ENCODE data around the gene IFNLR1.
A peak's percentile ranks its signal among the peaks of the same experiment; 100 is the strongest.

The IFNLR1 gene

DNA sequence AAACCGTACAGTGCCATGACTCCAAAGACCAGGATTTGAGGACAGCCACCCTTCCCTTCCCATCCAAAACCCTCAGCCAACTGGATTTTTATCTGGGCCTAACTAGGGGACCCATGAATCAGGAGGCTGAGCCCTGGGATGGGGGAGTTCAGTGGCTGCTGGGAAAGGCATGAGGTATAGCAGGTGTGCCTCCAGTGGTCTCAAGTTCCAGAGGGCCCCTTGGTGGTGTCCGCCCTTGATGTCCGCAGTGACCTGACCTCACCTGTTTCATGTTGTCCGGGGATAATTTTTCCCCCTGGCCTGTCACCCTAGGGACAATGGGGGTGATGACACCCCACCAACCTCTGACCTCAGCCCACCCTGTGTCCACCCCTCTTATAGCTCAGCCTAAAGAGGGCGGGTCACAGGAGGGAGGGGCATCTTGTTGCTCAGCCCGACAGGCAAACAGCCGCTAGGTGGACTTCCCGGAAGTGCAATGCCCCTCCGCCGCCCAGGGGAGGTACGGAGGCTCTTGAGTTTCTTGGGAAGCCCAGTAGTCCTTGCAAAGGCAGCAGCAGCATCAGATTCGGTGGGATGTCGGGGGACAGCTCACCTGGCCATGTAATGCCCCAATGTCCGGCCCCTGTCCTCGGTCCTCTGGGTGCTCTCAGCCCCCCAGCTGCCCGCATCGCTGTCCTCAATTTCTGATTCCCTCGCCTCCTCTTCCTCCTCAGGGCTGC is 30.4 kb downstream of the IFNLR1 start:
- H3K27ac ChIP-seq (ENCODE audit: low read length): no peak overlapping the region
- no peaks in the 10 kb centered on the region for H3K27me3 ChIP-seq (ENCODE audit: low read depth, low read length)
- no peaks in the 10 kb centered on the region for H3K4me1 ChIP-seq (ENCODE audit: control insufficient read depth in 1 of 2, insufficient read depth in 2 of 2, low read length in 2 of 2)
- H3K9me3 ChIP-seq (ENCODE audit: control insufficient read depth in 1 of 2, low read length in 2 of 2): no peaks in the 10 kb centered on the region
- H3K36me3 ChIP-seq (ENCODE audit: control insufficient read depth in 1 of 2, insufficient read depth in 2 of 2, low read length in 2 of 2): no peaks in the 10 kb centered on the region
- no peak overlapping the region for H3K4me3 ChIP-seq (ENCODE audit: low read depth in 1 of 2, low read length in 2 of 2)

DNA sequence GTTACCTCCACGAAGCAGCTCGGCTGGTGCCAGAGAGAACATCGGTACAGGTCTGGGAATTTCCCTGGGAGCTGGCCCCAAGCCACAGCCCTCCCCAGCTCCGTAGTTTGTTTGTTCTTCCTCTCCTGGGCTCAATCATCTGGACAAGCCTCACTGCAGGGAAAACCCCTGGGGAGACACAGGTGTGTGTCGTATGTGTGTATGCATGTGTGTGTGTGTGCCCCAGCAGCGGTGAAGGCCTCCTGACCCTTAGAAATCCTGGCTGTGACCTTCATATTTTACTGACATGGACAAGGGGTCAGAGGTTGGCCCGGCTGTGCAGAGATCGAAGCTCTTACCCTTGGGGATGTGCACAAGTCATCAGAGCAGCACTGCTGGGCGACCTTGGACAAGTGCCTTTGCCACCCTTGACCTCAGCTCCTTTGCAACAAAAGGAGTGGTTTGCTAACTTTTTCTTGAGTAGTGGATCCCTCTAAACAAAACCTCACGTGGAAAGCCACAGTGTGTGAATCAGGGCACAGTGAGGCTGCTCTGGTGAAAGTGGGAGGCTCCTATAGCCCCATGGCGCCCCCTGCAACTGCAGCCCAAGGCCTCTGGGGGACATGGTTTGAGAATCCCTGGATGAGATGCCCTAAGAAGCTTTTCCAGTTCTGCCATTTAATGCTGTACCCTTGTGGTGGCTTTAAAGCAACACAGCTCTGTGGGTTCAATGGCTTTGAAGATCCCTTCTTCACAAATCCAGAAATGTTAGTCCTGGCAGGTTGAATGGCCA is 31.9 kb downstream of the IFNLR1 start:
- Histone ChIP-seq H3K36me3 (ENCODE audit: control insufficient read depth in 1 of 2, insufficient read depth in 2 of 2, low read length in 2 of 2) (no peaks in the 10 kb centered on the region), H3K27me3 (ENCODE audit: low read depth, low read length) (no peaks in the 10 kb centered on the region), H3K9me3 (ENCODE audit: control insufficient read depth in 1 of 2, low read length in 2 of 2) (no peaks in the 10 kb centered on the region), H3K4me3 (ENCODE audit: low read depth in 1 of 2, low read length in 2 of 2) (no peak overlapping the region), H3K4me1 (ENCODE audit: control insufficient read depth in 1 of 2, insufficient read depth in 2 of 2, low read length in 2 of 2) (peaks cover 3 to 5% of the 10 kb centered on the region in 2 donors), H3K27ac (ENCODE audit: low read length) (no peak overlapping the region)

DNA sequence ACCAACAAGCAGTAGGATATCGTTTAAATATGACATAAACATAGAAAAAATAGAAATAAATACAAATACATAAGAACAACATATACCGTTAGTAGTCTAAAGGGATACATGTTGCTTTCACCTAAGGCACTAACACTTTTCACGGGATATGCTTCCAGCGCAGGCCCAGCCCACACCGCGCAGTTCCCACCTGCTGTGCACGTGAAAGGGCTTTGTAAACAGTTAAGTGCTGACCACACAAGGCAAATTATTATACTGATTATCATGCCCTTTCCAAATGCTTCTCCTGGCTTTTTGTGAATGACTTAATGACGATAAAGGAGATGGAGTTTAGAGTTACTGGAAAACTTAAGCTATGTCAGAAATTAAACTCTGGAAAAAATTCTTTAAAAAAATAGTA is 32.9 kb downstream of the IFNLR1 start:
- H3K27me3 ChIP-seq (ENCODE audit: low read depth, low read length): no peaks in the 10 kb centered on the region
- no peak overlapping the region for H3K27ac ChIP-seq (ENCODE audit: low read length)
- peaks cover 3 to 7% of the 10 kb centered on the region in 2 donors for H3K4me1 ChIP-seq (ENCODE audit: control insufficient read depth in 1 of 2, insufficient read depth in 2 of 2, low read length in 2 of 2)
- H3K4me3 ChIP-seq (ENCODE audit: low read depth in 1 of 2, low read length in 2 of 2): no peak overlapping the region
- no peaks in the 10 kb centered on the region for H3K36me3 ChIP-seq (ENCODE audit: control insufficient read depth in 1 of 2, insufficient read depth in 2 of 2, low read length in 2 of 2)
- no peaks in the 10 kb centered on the region for H3K9me3 ChIP-seq (ENCODE audit: control insufficient read depth in 1 of 2, low read length in 2 of 2)

DNA sequence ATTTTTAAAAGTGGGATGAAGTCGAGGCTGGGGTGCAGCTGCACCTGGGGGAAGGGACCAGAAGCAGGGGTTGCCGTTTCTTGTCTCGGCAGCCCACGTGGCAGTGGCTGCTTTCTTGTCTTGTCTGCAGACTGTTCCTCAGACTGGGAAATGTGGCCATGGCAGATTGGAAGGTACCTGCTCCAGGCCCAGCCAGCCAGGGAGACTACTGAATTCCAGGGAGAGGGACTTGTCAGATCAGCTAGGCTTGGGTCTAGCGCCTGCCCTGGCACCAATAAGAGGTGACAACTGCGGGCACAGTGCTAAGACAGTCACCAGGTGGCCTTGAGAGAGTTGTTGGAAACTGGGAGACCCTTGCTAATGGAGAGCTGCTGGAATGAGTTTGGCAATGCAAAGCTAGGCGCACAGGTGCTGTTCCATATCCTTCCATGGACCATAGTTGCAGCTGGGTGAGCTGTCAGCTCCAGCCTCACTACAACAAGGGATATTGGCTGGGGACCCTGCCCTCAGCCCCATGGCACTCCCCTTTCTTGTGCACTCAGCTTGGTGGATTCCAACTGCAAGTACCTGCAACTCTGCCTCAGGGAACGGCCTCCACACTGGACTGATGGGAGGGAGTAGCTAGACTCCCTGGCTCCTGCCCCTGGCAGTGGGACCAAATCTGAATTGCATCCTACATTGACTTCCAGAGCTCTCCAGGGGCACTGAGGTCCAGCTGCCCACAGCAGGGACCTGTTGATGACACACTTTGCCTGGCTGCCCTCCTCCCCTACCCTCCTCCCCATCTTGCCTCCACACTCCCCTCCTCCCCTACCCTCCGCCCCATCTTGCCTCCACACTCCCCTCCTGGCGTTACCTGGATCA is 34.2 kb downstream of the IFNLR1 start:
- no peaks in the 10 kb centered on the region for H3K36me3 ChIP-seq (ENCODE audit: control insufficient read depth in 1 of 2, insufficient read depth in 2 of 2, low read length in 2 of 2)
- H3K4me3 ChIP-seq (ENCODE audit: low read depth in 1 of 2, low read length in 2 of 2): no peak overlapping the region
- no peak overlapping the region for H3K27ac ChIP-seq (ENCODE audit: low read length)
- H3K9me3 ChIP-seq (ENCODE audit: control insufficient read depth in 1 of 2, low read length in 2 of 2): no peaks in the 10 kb centered on the region
- H3K4me1 ChIP-seq (ENCODE audit: control insufficient read depth in 1 of 2, insufficient read depth in 2 of 2, low read length in 2 of 2): peaks cover 3 to 7% of the 10 kb centered on the region in 2 donors
- H3K27me3 ChIP-seq (ENCODE audit: low read depth, low read length): no peaks in the 10 kb centered on the region

DNA sequence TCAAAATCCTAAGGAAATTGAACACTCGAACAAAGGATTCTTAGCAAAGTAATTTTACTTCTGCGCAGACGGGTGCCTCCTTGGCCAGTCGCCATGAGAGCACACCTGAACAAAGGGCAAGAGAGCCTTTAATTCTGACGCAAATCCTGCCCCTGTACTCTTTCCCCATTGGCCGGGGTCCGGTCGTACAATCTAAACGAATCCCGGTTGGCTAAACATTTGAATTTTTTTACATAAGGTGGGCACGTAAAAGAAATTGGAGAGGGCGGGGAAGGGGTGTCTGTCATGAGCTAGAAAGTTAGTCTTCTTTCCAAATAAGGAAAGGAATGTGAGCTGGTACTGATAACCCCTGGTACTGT is 35.9 kb downstream of the IFNLR1 start:
- no peaks in the 10 kb centered on the region for H3K9me3 ChIP-seq (ENCODE audit: control insufficient read depth in 1 of 2, low read length in 2 of 2)
- H3K27me3 ChIP-seq (ENCODE audit: low read depth, low read length): no peaks in the 10 kb centered on the region
- H3K4me1 ChIP-seq (ENCODE audit: control insufficient read depth in 1 of 2, insufficient read depth in 2 of 2, low read length in 2 of 2): peaks cover 3 to 7% of the 10 kb centered on the region in 2 donors
- no peak overlapping the region for H3K4me3 ChIP-seq (ENCODE audit: low read depth in 1 of 2, low read length in 2 of 2)
- peak overlapping the region; percentile 74 for H3K27ac ChIP-seq (ENCODE audit: low read length)
- H3K36me3 ChIP-seq (ENCODE audit: control insufficient read depth in 1 of 2, insufficient read depth in 2 of 2, low read length in 2 of 2): no peaks in the 10 kb centered on the region

DNA sequence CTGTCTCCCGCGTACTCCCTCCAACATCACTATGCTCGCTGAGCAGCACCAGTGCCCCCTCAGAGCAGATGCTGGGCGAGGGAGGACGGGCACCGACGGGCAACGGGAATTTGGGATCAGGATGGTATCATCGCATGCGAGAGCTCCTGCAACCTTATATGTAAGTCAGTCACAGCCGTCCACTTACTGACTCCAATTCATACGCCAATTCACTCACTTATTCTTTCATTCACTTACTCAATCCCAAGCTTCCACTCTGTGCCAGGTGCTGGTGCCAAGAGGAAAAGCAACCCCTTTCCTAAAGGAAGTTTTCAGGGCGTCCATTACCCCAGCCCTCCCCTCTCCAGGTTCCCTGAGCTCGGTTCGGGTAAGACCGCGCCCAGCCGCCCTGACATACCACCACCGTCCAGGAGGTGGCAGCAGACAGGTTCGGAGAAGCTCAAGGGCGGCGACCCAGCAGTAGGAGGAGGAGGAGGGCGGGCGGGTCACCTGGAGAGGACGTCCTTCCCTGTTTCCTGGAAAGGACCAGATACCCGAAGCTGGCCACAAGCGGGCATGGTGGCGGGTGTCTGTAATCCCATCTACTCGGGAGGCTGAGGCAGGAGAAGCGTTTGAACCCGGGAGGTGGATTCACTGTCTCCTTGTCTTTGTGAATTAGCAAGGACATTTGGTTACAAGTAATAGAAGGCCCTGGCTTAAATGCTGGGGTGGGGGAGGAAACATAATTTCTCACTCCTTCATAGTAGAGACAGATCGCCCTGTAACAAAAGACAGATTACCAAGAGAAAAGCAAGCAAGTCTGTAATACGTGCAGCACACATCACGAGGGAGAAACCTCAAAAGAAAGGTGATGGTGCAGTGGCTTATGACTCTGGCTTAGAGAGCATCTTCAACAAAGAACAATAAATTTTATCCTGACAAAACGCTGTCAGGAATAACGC is 36.6 kb downstream of the IFNLR1 start:
- Histone ChIP-seq H3K4me1 (ENCODE audit: control insufficient read depth in 1 of 2, insufficient read depth in 2 of 2, low read length in 2 of 2) (peaks cover 3 to 7% of the 10 kb centered on the region in 2 donors), H3K27me3 (ENCODE audit: low read depth, low read length) (no peaks in the 10 kb centered on the region), H3K27ac (ENCODE audit: low read length) (peak overlapping the region; percentile 74), H3K9me3 (ENCODE audit: control insufficient read depth in 1 of 2, low read length in 2 of 2) (no peaks in the 10 kb centered on the region), H3K4me3 (ENCODE audit: low read depth in 1 of 2, low read length in 2 of 2) (peak overlapping the region in 1 of 2 donors; percentile 47), H3K36me3 (ENCODE audit: control insufficient read depth in 1 of 2, insufficient read depth in 2 of 2, low read length in 2 of 2) (no peaks in the 10 kb centered on the region)

DNA sequence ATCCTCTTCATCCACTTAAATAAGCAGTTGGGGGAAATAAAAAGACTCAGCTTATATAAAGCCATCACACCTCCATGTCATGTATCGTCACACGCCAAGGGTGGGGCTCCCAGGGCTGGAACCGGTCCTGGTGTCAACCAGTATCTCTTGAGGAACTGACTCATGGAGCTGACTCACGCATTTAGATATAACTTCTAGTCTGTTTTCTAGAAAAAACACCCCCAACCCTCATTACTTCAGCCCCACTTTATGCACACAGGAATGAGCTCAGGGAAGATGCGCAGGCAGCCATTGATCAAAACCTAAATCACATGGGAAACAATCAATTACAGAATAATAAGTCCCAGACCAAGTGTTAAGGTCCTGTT is 37.2 kb downstream of the IFNLR1 start:
- H3K4me3 ChIP-seq (ENCODE audit: low read depth in 1 of 2, low read length in 2 of 2): peak overlapping the region in 1 of 2 donors; percentile 47
- no peaks in the 10 kb centered on the region for H3K27me3 ChIP-seq (ENCODE audit: low read depth, low read length)
- no peaks in the 10 kb centered on the region for H3K36me3 ChIP-seq (ENCODE audit: control insufficient read depth in 1 of 2, insufficient read depth in 2 of 2, low read length in 2 of 2)
- peaks cover 3 to 7% of the 10 kb centered on the region in 2 donors for H3K4me1 ChIP-seq (ENCODE audit: control insufficient read depth in 1 of 2, insufficient read depth in 2 of 2, low read length in 2 of 2)
- H3K27ac ChIP-seq (ENCODE audit: low read length): no peak overlapping the region
- no peaks in the 10 kb centered on the region for H3K9me3 ChIP-seq (ENCODE audit: control insufficient read depth in 1 of 2, low read length in 2 of 2)

DNA sequence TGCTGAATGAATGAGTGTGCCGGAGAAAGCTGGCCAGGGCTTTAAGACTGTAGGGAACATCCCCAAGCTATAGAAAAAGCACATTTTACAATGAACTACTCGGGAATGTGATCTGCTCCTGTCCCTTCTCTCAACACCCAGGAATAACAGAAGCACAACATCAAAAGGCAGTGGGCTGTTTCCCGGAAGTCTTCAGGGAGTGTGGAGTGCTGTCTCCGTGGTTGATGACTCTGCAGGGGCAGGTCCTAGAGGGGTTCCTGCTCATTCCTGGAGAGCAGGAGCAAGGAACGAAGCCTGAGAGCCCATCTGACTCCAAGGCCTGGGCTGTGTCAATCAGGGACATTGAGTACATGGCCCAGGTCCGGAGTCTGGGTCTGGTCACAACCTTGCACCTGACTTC is 39.3 kb downstream of the IFNLR1 start:
- Histone ChIP-seq H3K27me3 (ENCODE audit: low read depth, low read length) (no peaks in the 10 kb centered on the region), H3K4me1 (ENCODE audit: control insufficient read depth in 1 of 2, insufficient read depth in 2 of 2, low read length in 2 of 2) (peaks cover 3 to 7% of the 10 kb centered on the region in 2 donors), H3K9me3 (ENCODE audit: control insufficient read depth in 1 of 2, low read length in 2 of 2) (no peaks in the 10 kb centered on the region), H3K4me3 (ENCODE audit: low read depth in 1 of 2, low read length in 2 of 2) (no peak overlapping the region), H3K27ac (ENCODE audit: low read length) (no peak overlapping the region), H3K36me3 (ENCODE audit: control insufficient read depth in 1 of 2, insufficient read depth in 2 of 2, low read length in 2 of 2) (no peaks in the 10 kb centered on the region)

DNA sequence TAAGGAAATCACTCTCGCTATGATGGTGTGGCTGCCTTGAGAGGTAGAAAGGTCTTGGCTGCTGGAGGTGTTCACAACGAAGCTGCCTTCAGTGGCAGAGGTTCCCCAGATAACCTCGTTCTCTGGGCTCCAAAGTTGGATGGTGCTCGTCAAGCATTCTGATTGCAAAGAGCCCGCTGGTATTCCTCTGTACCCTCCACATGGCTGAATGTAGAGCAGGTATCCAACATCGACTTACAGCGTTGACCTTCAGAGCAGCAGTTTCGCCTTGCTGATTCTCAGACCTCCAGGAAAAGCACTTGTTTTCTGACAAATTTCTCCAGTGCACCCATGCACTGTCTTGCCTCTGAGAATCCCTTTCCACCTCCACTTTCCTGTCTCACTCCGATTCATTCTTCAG is 39.9 kb downstream of the IFNLR1 start:
- no peak overlapping the region for H3K27ac ChIP-seq (ENCODE audit: low read length)
- no peaks in the 10 kb centered on the region for H3K27me3 ChIP-seq (ENCODE audit: low read depth, low read length)
- H3K4me1 ChIP-seq (ENCODE audit: control insufficient read depth in 1 of 2, insufficient read depth in 2 of 2, low read length in 2 of 2): peaks cover 3 to 7% of the 10 kb centered on the region in 2 donors
- no peak overlapping the region for H3K4me3 ChIP-seq (ENCODE audit: low read depth in 1 of 2, low read length in 2 of 2)
- no peaks in the 10 kb centered on the region for H3K36me3 ChIP-seq (ENCODE audit: control insufficient read depth in 1 of 2, insufficient read depth in 2 of 2, low read length in 2 of 2)
- no peaks in the 10 kb centered on the region for H3K9me3 ChIP-seq (ENCODE audit: control insufficient read depth in 1 of 2, low read length in 2 of 2)

DNA sequence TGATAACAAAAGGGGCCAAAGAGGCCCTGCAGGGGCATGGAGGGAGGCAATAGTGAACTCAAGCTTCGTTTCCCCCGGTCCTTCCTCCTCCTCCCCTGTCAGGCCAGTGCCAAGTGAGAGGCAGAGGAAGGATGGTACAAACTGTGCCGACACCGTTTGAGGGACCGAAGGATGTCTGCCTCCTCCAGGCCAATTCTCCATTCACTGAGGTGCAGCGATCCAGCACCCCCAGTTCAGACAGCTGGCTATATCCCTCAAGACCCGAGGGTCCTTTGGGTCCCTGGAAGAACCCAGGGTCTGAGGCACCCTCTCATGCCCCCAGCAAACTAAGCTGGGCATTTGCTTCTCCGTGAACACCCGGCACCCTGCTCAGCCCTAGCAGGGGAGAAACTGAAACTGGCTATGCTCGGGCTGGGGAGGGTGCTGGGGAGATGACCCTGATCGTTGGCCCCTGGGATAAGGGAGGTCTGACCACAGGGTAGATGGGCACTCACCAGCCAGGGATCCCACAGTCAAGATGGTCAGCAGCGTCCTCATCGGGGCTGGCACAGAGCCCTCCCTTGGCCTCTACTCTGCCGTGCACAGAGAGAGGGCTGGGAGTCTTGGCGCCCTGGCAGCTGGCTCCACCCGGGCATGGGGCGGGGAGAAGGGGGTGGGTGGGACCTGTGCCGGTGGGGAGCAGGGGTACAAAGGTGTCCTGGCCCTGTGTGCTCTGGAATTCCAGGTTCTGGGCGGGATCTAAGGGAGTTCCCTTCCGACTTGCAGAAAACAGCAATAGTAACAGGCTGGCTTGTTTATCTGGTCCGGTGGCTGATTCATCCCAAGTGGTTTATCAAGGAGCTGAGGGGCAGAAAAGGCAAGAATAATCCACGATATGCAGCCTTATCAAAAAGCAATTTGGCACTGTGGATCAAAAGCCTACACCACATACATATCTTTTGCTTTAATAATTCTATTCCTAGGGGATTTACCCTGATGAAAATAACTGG is 44.2 kb downstream of the IFNLR1 start, which contains the start of gene IL22RA1:
TSS of gene IL22RA1 (minus strand) at position 595 of the 989 bp plus-strand sequence. CDS start at position 537, 58 bp downstream.
- Histone ChIP-seq H3K9me3 (ENCODE audit: control insufficient read depth in 1 of 2, low read length in 2 of 2) (no peaks in the 10 kb centered on the region), H3K4me1 (ENCODE audit: control insufficient read depth in 1 of 2, insufficient read depth in 2 of 2, low read length in 2 of 2) (no peaks in the 10 kb centered on the region), H3K27me3 (ENCODE audit: low read depth, low read length) (no peaks in the 10 kb centered on the region), H3K27ac (ENCODE audit: low read length) (peak within 1 kb of the TSS; percentile 67), H3K4me3 (ENCODE audit: low read depth in 1 of 2, low read length in 2 of 2) (peak within 1 kb of the TSS; percentile 46 to 67), H3K36me3 (ENCODE audit: control insufficient read depth in 1 of 2, insufficient read depth in 2 of 2, low read length in 2 of 2) (no peaks in the 10 kb centered on the region)

All from muscle layer of duodenum (tissue), 2 donors.